Testis (tissue), 2 donors: ENCODE data around the gene CAMTA2.

Source experiments
- POLR2A ChIP-seq: fragments of 450-650 bp; IDR thresholded peaks from one replicate; pipeline ENCODE4 v1.6.1; 2017; ENCODE audit warnings: antibody characterized with exemption, mild to moderate bottlenecking, moderate library complexity
- TF ChIP-seq, protein P1 (sequence below), 3 experiments: fragments of 450-650 bp in 2 of 3; fragments of 200-600 bp in 1 of 3; sonication (generic) in 1 of 3; IDR thresholded peaks; one replicate each; pipeline ENCODE4 v1.5.1; 2016 to 2019; ENCODE audit warnings: antibody characterized with exemption in 3 of 3, mild to moderate bottlenecking in 2 of 3, moderate library complexity in 1 of 3

DNA sequence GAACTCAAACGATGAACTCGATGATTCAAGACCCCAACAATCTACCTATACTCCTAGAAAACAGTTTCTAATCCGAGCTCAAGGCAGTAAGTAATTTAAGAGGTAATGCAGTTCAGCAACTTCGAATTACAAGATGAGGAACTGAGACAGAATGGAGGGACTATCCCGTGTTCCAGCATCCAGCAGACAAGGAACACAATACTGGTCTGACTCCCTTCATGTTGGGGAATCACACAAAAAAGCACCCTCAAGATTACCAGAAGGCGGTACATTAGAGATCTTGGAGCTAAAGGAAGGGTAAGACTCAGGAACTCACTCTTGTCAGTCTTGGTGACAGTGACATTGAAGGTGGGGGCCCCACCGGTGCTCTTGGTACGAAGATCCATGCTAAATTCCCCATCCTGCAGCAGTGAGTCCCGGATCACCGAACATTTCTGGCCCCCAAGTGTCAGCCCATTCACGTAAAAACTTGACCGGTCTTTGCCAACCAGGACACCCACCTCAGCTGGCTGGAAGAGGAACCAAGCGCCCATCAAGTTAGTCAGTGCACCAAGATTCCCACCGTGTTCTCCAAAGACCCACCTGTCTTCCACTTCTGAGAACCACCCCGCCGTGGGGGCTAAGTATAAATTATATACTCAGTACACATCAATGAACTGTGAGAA, 41.0 kb downstream of the CAMTA2 start:
- TF ChIP-seq, protein P1, sequence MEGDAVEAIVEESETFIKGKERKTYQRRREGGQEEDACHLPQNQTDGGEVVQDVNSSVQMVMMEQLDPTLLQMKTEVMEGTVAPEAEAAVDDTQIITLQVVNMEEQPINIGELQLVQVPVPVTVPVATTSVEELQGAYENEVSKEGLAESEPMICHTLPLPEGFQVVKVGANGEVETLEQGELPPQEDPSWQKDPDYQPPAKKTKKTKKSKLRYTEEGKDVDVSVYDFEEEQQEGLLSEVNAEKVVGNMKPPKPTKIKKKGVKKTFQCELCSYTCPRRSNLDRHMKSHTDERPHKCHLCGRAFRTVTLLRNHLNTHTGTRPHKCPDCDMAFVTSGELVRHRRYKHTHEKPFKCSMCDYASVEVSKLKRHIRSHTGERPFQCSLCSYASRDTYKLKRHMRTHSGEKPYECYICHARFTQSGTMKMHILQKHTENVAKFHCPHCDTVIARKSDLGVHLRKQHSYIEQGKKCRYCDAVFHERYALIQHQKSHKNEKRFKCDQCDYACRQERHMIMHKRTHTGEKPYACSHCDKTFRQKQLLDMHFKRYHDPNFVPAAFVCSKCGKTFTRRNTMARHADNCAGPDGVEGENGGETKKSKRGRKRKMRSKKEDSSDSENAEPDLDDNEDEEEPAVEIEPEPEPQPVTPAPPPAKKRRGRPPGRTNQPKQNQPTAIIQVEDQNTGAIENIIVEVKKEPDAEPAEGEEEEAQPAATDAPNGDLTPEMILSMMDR (IDR thresholded peaks at IDR 0.05): no peak
- TF ChIP-seq POLR2A: no peak
